Panc1 (cell line): ENCODE results near the gene SPATA20. TPM values are rescaled to one million over a fixed set of nuclear protein-coding genes. Genes with fewer than 3 reads are reported as not detected.

Experiments
- ATAC-seq: fragments of 200-7000 bp; cut with Tn5 transposase; 2 replicates; pipeline ENCODE4 v1.9.1; 2020; ENCODE audit warnings: mild to moderate bottlenecking, moderate library complexity
- BruUV-seq: library from RNA; stranded (reverse); fragments of 400-500 nt; replicated peaks from 2 replicates; lab custom pipeline; 2021; lab: Mats Ljungman, UMichigan
- CTCF ChIA-PET: fragments of 300-600 bp; sonication (Branson Sonifier 250); formaldehyde crosslinking; loops from one replicate; lab custom pipeline; 2022; ENCODE audit warnings: antibody characterized with exemption; lab: Charles Lee
- POLR2A ChIA-PET: fragments of 300-600 bp; sonication (Branson Sonifier 250); formaldehyde crosslinking; loops from one replicate; lab custom pipeline; 2022; ENCODE audit warnings: antibody characterized with exemption; lab: Charles Lee
- DNase-seq: peaks from one replicate; pipeline ENCODE4 v3.0.0-alpha.2; 2010; ENCODE audit warnings: low read depth, low spot score
- H3K27ac ChIP-seq: 2 replicates; pipeline ENCODE4 v1.5.1; 2011; ENCODE audit warnings: mild to moderate bottlenecking, low read length, inconsistent platforms
- H3K27me3 ChIP-seq: fragments of 200-500 bp; sonication (Bioruptor generic); 2 replicates; pipeline ENCODE4 v1.6.0; 2014; ENCODE audit warnings: low read length, inconsistent platforms; ENCODE audit not compliant: control insufficient read depth, insufficient read depth
- H3K36me3 ChIP-seq: fragments of 200-500 bp; sonication (Bioruptor generic); 2 replicates; pipeline ENCODE4 v1.5.1; 2014; ENCODE audit warnings: inconsistent platforms, mild to moderate bottlenecking, low read length, moderate library complexity; ENCODE audit not compliant: control insufficient read depth, insufficient read depth
- H3K4me1 ChIP-seq: 2 replicates; pipeline ENCODE4 v1.5.1; 2011; ENCODE audit warnings: inconsistent platforms, mild to moderate bottlenecking, low read length, moderate library complexity; ENCODE audit not compliant: control insufficient read depth, insufficient read depth
- H3K4me3 ChIP-seq, 2 experiments: 2 replicates each; pipeline ENCODE4 v1.5.1; 2011 to 2012; ENCODE audit warnings: low read depth in 2 of 2, low read length in 2 of 2, mild to moderate bottlenecking in 2 of 2, inconsistent platforms in 1 of 2, moderate library complexity in 1 of 2
- H3K9me3 ChIP-seq: fragments of 200-500 bp; sonication (Bioruptor generic); 2 replicates; pipeline ENCODE4 v1.5.1; 2014; ENCODE audit warnings: low read depth, mild to moderate bottlenecking, inconsistent platforms, low read length, moderate library complexity; ENCODE audit not compliant: control insufficient read depth, insufficient read depth
- POLR2AphosphoS5 ChIP-seq: IDR thresholded peaks from 2 replicates; pipeline ENCODE4 v1.6.1; 2012; ENCODE audit warnings: mild to moderate bottlenecking, low read depth, low read length, moderate library complexity
- SIN3A ChIP-seq: IDR thresholded peaks from 2 replicates; pipeline ENCODE4 v1.6.1; 2012; ENCODE audit warnings: low read depth, mild to moderate bottlenecking, low read length, moderate library complexity, borderline replicate concordance; ENCODE audit not compliant: insufficient read depth
- TCF7L2 ChIP-seq: IDR thresholded peaks from 2 replicates; pipeline ENCODE4 v1.6.1; 2011; ENCODE audit warnings: mild to moderate bottlenecking, low read depth, low read length, inconsistent platforms
- in situ Hi-C: cut with HindIII; loops from 2 replicates; pipeline ENCODE4 v1.10.0; 2016; ENCODE audit warnings: low sequenced_read_pairs, low pct_unique_long_range_greater_than_20kb
- intact Hi-C: fragments of 100-400 bp; cut with micrococcal nuclease; formaldehyde crosslinking; loops from one replicate; pipeline ENCODE4 v1.10.0; 2022; ENCODE audit not compliant: unreplicated experiment
- total RNA-seq: library from RNA; stranded (reverse); gene quantifications from one replicate; pipeline ENCODE4 v1.2.1, GENCODE V29; 2021; ENCODE audit not compliant: unreplicated experiment
- TF ChIP-seq, protein P1 (sequence below): fragments of 450-650 bp; IDR thresholded peaks from 2 replicates; pipeline ENCODE4 v1.5.1; 2017; ENCODE audit warnings: mild to moderate bottlenecking
- TF ChIP-seq, protein P2 (sequence below), 2 experiments: IDR thresholded peaks; 2 replicates each; pipeline ENCODE4 v1.6.1; 2011 to 2012; ENCODE audit warnings: low read depth in 2 of 2, control low read depth in 1 of 2, low read length in 1 of 2, mild to moderate bottlenecking in 1 of 2, moderate library complexity in 1 of 2; ENCODE audit not compliant: insufficient read depth in 1 of 2

SPATA20 gene
- total RNA-seq, 1 experiment from 2014 or later: 82.2 TPM

DNA sequence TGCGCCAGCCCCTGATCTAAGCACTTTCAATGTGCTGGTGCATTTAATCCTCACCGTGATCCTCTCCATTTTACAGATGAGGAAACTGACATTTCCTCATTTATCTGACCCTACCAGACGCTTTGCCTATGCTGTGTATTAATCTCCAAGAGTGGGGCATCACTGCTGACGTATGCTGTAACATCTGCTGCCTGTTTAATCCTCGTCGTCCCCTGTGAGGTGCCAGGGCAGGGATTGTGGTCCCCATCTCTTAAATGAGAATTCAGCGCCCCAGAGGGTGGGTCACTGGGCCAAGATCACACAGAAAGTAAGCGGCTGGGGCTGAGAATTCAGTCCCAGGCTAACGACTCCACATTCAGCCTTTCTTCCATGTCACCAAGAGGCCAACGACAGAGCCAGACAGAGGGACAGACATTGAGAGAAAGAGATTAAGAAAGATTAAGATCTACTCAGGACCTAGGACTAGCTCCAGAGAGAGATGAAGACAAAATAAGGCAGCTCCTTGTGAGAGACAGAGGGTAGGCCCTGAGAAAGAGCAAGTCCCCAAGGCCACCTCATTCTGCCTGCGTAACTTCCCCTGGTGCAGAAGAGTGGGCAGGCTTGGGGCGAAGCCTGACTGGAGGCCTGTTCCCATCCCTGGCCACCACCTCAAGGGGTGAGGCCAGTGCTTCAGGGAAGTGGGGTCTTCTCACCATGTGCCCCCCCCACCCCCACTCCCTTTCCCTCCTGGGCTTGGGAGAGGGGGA is 27.1 kb downstream of the SPATA20 start:
- in situ Hi-C loops: no loop called here
- no peak for DNase-seq
- no peaks in the 10 kb centered on the region for H3K9me3 ChIP-seq
- ChIA-PET POLR2A (interaction anchor here (0.6 kb wide), 1 partner anchor 18 kb away, joined by 3 read pairs; no protein-coding TSS in a partner anchor), CTCF (interaction anchor here (0.6 kb wide), 1 partner anchor 305 kb away, joined by 3 read pairs; no protein-coding TSS in a partner anchor)
- no peak overlapping the region for H3K27ac ChIP-seq
- TF ChIP-seq, protein P1, sequence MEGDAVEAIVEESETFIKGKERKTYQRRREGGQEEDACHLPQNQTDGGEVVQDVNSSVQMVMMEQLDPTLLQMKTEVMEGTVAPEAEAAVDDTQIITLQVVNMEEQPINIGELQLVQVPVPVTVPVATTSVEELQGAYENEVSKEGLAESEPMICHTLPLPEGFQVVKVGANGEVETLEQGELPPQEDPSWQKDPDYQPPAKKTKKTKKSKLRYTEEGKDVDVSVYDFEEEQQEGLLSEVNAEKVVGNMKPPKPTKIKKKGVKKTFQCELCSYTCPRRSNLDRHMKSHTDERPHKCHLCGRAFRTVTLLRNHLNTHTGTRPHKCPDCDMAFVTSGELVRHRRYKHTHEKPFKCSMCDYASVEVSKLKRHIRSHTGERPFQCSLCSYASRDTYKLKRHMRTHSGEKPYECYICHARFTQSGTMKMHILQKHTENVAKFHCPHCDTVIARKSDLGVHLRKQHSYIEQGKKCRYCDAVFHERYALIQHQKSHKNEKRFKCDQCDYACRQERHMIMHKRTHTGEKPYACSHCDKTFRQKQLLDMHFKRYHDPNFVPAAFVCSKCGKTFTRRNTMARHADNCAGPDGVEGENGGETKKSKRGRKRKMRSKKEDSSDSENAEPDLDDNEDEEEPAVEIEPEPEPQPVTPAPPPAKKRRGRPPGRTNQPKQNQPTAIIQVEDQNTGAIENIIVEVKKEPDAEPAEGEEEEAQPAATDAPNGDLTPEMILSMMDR: no peak
- TF ChIP-seq TCF7L2: no peak
- TF ChIP-seq, protein P2, sequence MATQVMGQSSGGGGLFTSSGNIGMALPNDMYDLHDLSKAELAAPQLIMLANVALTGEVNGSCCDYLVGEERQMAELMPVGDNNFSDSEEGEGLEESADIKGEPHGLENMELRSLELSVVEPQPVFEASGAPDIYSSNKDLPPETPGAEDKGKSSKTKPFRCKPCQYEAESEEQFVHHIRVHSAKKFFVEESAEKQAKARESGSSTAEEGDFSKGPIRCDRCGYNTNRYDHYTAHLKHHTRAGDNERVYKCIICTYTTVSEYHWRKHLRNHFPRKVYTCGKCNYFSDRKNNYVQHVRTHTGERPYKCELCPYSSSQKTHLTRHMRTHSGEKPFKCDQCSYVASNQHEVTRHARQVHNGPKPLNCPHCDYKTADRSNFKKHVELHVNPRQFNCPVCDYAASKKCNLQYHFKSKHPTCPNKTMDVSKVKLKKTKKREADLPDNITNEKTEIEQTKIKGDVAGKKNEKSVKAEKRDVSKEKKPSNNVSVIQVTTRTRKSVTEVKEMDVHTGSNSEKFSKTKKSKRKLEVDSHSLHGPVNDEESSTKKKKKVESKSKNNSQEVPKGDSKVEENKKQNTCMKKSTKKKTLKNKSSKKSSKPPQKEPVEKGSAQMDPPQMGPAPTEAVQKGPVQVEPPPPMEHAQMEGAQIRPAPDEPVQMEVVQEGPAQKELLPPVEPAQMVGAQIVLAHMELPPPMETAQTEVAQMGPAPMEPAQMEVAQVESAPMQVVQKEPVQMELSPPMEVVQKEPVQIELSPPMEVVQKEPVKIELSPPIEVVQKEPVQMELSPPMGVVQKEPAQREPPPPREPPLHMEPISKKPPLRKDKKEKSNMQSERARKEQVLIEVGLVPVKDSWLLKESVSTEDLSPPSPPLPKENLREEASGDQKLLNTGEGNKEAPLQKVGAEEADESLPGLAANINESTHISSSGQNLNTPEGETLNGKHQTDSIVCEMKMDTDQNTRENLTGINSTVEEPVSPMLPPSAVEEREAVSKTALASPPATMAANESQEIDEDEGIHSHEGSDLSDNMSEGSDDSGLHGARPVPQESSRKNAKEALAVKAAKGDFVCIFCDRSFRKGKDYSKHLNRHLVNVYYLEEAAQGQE (IDR thresholded peaks at IDR 0.05; ENCODE audit: insufficient read depth in 1 of 2, low read depth in 2 of 2, low read length in 1 of 2): no peak
- TF ChIP-seq SIN3A: no peak
- no peak for TF ChIP-seq POLR2AphosphoS5
- H3K27me3 ChIP-seq: no peaks in the 10 kb centered on the region
- no peaks in the 10 kb centered on the region for H3K36me3 ChIP-seq
- intact Hi-C loops: no loop called here
- no peaks in the 10 kb centered on the region for H3K4me1 ChIP-seq
- ATAC-seq: no peak
- H3K4me3 ChIP-seq: no peak overlapping the region
- no TSS peak for BruUV-seq

DNA sequence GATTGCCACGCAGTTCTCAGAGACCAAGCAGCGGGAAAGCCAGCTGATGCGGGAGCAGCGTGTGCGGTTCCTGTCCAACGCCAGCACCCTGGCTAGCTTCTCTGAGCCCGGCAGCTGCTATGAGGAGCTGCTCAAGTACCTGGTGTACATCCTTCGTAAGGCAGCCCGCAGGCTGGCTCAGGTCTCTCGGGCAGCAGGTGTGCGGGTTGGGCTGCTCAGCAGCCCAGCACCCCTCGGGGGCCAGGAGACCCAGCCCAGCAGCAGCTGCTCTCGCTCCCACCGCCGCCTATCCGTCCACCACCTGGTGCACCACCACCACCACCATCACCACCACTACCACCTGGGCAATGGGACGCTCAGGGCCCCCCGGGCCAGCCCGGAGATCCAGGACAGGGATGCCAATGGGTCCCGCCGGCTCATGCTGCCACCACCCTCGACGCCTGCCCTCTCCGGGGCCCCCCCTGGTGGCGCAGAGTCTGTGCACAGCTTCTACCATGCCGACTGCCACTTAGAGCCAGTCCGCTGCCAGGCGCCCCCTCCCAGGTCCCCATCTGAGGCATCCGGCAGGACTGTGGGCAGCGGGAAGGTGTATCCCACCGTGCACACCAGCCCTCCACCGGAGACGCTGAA is 28.7 kb downstream of the SPATA20 start:
- intact Hi-C loops (no loop called here), in situ Hi-C loops (no loop called here)
- no peak for ATAC-seq
- H3K27me3 ChIP-seq: no peaks in the 10 kb centered on the region
- CTCF ChIA-PET: no interaction called here
- no peak for DNase-seq
- TF ChIP-seq, protein P1: no peak
- no peak for TF ChIP-seq SIN3A
- TF ChIP-seq, protein P2 (IDR thresholded peaks at IDR 0.05; ENCODE audit: insufficient read depth in 1 of 2, low read depth in 2 of 2, low read length in 1 of 2): no peak
- no peak for TF ChIP-seq POLR2AphosphoS5
- no peak for TF ChIP-seq TCF7L2
- no peak overlapping the region for H3K4me3 ChIP-seq
- H3K9me3 ChIP-seq: no peaks in the 10 kb centered on the region
- H3K36me3 ChIP-seq: no peaks in the 10 kb centered on the region
- POLR2A ChIA-PET: no interaction called here
- BruUV-seq: no TSS peak
- no peak overlapping the region for H3K27ac ChIP-seq
- H3K4me1 ChIP-seq: no peaks in the 10 kb centered on the region
